ENCODE data around the gene ONECUT2. TPM values are rescaled to one million over a fixed set of nuclear protein-coding genes. Genes with fewer than 3 reads are reported as not detected.

The ONECUT2 gene
- total and polyA plus RNA-seq, 5 experiments from 2014 or later = not detected

DNA sequence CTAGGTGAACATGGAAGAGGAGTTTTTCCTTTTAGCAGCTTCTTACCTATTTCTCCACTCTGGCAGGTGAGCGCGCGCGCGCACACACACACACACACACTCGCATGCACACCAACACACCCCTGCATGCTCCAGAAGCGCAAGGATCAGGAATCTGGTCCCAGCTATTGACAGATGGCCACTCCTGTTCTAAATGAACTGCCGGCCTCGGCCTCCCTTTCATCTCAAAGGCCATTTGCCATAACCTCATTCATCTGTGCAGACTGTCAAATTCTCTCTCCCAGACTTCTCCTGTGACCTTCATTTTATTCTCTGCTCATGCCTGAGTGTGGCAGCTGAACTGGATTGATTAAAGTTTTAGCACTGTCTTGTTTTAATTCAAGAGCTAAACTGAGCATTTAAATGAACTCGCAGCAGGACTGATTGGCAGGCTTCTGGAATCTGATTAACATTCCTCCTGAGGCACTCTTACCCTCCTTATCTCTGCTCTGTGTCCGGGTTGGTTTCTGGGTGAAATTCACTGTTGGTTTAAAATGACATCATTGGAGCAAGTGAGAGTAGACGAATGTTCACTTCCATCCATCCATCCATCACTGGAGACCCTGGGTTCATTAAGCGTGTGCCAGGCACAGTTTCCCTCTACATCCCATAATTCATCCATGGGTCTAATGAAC, 92.5 kb downstream of the ONECUT2 start:
- POLR2A ChIA-PET = no interaction called here
- peaks cover 0 to 5% (median 0%) of the 10 kb centered on the region in 4 donors for H3K4me1 Mint-ChIP-seq
- no peak for DNase-seq
- H3K4me3 Mint-ChIP-seq = no peak overlapping the region
- H3K27me3 Mint-ChIP-seq = peaks cover 0 to 16% (median 7%) of the 10 kb centered on the region in 5 donors
- no peak overlapping the region for H3K27ac Mint-ChIP-seq
- ATAC-seq = no peak
- H3K36me3 Mint-ChIP-seq = no peaks in the 10 kb centered on the region
- no peaks in the 10 kb centered on the region for H3K9me3 Mint-ChIP-seq

DNA sequence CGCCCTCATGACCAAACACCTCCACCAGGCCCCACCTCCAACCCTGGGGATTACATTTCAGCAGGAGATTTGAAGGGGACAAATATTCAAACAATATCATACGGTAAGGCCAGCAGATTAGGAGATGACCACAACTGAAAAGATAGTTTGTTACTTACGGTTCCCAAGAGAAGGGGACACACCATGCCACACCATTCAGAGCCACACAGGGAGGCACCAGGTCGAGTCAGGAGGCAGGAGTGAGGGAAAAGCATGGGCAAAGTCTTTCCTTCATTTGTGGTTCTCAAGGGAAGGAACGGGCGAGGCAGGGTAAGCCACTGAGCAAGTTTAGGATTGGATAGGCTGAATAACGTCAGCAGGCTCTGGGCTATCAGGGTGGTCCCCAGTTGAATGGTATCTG, 94.0 kb downstream of the ONECUT2 start:
- no peak overlapping the region for H3K4me3 Mint-ChIP-seq
- H3K4me1 Mint-ChIP-seq = no peaks in the 10 kb centered on the region
- H3K27ac Mint-ChIP-seq = no peak overlapping the region
- no peak for ATAC-seq
- no peaks in the 10 kb centered on the region for H3K9me3 Mint-ChIP-seq
- POLR2A ChIA-PET = no interaction called here
- no peaks in the 10 kb centered on the region for H3K36me3 Mint-ChIP-seq
- H3K27me3 Mint-ChIP-seq = peaks cover 0 to 16% (median 7%) of the 10 kb centered on the region in 5 donors
- DNase-seq = no peak

DNA sequence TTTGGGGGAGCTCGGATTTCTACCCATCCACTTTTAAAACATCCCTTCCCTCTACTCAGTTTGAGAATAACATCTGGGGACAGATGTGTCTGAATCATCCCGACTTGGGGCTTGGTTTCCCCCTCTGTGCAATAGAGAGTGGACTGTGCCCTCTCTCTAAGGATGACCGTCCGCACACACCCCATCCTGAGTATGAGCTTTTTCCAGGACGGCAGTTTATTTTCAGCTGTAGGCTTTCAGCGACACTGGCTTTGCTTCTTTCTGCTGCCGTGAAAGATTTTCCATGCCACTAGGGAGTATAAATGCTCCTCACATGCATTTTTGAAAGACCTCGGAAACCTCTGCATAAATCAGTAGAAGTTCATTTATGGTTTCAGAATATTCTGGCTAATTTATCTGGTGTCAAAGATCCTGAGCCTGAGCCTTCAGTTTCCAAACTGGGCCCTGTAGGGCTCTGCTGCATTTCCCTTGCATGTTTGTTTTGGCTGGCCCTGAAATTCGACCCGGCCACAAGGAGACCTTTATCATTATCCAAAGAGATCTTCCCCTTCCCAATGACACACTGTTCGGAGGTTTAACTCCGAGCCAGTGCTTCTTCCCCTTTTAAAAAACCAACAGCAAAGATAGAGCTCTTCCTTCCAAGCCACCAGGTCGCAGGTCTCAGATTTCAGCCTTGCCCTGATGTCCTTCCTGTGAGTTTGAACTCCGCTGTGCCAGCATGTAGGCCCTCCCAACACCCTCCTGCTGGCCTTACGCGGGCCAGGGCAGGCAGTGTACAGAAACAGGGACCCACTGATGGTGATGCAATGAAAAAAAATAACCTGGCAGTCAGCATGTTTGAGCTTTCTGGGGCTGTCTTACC, 98.1 kb downstream of the ONECUT2 start:
- H3K4me1 Mint-ChIP-seq = no peaks in the 10 kb centered on the region
- H3K4me3 Mint-ChIP-seq = no peak overlapping the region
- H3K36me3 Mint-ChIP-seq = no peaks in the 10 kb centered on the region
- H3K27me3 Mint-ChIP-seq = peaks cover 0 to 11% (median 5%) of the 10 kb centered on the region in 5 donors
- POLR2A ChIA-PET = no interaction called here
- H3K9me3 Mint-ChIP-seq = no peaks in the 10 kb centered on the region
- no peak for ATAC-seq
- DNase-seq = no peak
- no peak overlapping the region for H3K27ac Mint-ChIP-seq

DNA sequence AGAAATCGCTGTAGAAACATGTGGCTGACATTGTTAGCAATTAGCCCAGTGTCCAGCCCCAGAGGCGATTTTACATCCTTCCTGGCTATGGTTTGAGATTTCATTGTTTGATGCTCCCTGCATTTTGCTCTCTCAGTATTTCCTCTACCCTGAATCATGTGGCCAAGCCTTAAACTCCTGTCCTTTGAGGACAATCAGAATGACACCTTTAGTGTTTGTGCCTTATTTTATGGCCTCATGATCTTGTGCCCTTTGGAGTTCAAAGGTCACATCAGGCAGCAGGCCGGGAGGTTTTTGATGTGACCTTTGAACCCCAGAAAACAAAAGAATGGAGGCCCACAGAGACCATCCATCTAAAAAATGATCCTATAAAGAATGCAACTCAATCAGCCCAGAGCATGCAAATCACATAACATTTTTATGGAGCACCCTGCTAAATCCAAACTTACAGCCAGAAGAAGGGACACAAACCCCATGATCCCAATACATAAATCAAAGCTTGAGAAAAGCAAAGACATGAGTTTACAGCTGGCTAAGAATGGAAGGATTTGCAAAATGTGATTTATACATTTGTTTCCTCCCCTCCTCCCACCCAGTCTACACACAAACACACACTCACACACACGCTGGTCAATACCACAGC, 98.8 kb downstream of the ONECUT2 start:
- no peak for ATAC-seq
- DNase-seq = no peak
- Mint-ChIP-seq H3K36me3 (no peaks in the 10 kb centered on the region), H3K4me3 (no peak overlapping the region), H3K27me3 (peaks cover 0 to 8% (median 5%) of the 10 kb centered on the region in 5 donors), H3K4me1 (no peaks in the 10 kb centered on the region), H3K27ac (no peak overlapping the region), H3K9me3 (no peaks in the 10 kb centered on the region)
- POLR2A ChIA-PET = no interaction called here

DNA sequence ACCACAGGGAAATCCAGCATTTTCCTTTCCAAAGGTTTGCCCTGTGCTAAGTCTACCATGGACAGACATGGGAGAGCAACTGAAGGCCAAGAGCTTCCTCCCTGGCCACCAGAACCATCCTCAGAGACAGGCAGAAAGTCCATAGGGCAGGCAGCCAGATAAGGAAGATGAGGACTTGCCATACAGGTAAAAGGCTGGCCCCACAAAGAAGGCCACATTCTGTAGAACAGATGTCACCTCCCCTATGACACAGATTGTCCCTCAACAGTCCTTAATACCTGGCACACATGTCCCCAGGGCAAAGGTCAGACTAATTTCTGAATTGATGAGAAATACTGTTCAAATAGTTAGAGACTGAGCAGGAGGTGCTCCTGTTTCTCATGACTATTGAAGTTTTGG, 99.3 kb downstream of the ONECUT2 start:
- Mint-ChIP-seq H3K27me3 (peaks cover 0 to 9% (median 5%) of the 10 kb centered on the region in 5 donors), H3K36me3 (no peaks in the 10 kb centered on the region), H3K9me3 (no peaks in the 10 kb centered on the region), H3K4me3 (no peak overlapping the region), H3K4me1 (peaks cover 0 to 2% (median 0%) of the 10 kb centered on the region in 4 donors), H3K27ac (no peak overlapping the region)
- no peak for ATAC-seq
- DNase-seq = no peak
- POLR2A ChIA-PET = no interaction called here

DNA sequence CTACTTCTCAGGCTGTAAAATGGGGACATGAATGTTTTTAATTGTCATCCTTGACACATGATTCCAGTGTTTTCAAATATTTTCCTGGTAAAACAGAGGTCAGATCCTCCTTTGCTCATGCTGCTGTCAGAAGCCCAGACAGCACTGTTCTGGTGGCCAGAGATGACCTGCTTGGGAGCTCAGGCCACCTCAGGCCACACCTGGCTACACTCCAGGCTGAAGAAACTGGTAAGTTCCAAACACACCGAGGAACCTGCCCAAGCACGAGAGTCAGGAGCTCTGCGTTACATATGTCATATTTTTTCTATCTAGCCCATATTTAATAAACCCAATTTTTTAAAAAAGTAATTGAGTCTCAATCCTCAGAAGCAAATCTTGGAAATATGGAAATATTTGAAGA, 103.4 kb downstream of the ONECUT2 start:
- no peak for ATAC-seq
- Mint-ChIP-seq H3K9me3 (no peaks in the 10 kb centered on the region), H3K27ac (no peak overlapping the region), H3K4me1 (peaks cover 0 to 2% (median 0%) of the 10 kb centered on the region in 4 donors), H3K27me3 (peaks cover 0 to 4% (median 0%) of the 10 kb centered on the region in 5 donors), H3K36me3 (no peaks in the 10 kb centered on the region), H3K4me3 (no peak overlapping the region)
- no peak for DNase-seq
- POLR2A ChIA-PET = no interaction called here

DNA sequence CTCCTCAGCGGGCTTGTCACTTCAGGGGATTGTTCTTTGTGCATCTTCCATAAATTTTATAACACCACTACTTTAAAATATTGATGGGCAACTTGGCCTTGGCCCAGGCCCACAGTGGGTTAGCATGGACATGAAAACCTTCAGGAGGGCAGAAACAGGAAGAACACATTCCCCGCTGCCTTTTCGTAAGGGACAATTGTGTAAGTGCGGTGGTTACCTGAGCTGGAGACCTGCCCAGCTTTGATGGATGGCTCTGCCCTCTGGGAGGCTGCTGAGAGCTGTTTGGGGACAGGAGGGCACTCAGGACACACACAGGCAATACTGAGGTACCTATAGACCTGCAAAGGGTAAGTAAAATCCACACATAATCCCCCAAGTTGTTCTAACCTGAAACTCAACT, 104.5 kb downstream of the ONECUT2 start:
- POLR2A ChIA-PET = no interaction called here
- no peaks in the 10 kb centered on the region for H3K36me3 Mint-ChIP-seq
- H3K9me3 Mint-ChIP-seq = no peaks in the 10 kb centered on the region
- no peak for ATAC-seq
- H3K4me3 Mint-ChIP-seq = no peak overlapping the region
- H3K4me1 Mint-ChIP-seq = peaks cover 0 to 2% (median 0%) of the 10 kb centered on the region in 4 donors
- peaks cover 0 to 4% (median 0%) of the 10 kb centered on the region in 5 donors for H3K27me3 Mint-ChIP-seq
- DNase-seq = no peak
- no peak overlapping the region for H3K27ac Mint-ChIP-seq

Other genes starting within 250 kb of the ONECUT2 start
- not detected for gene ST8SIA3, start 82.8 kb upstream of the ONECUT2 start, total RNA-seq
- gene ST8SIA3, start 82.8 kb upstream of the ONECUT2 start, polyA plus RNA-seq = not detected
- gene FECH, start 151.3 kb downstream of the ONECUT2 start, total RNA-seq = 10 to 100 TPM; 16.8 to 18.0 TPM
- gene FECH, start 151.3 kb downstream of the ONECUT2 start, polyA plus RNA-seq = 10 to 100 TPM; 16.5 to 24.5 (median 22.9) TPM
- gene NARS1, start 186.5 kb downstream of the ONECUT2 start, total RNA-seq = 100 to 1,000 TPM; 128 to 136 TPM
- 10 to 100 TPM; 46.5 to 70.5 (median 55.2) TPM for gene NARS1, start 186.5 kb downstream of the ONECUT2 start, polyA plus RNA-seq

All from naive thymus-derived CD8-positive, alpha-beta T cell (primary cell).